Stromal cell of bone marrow (primary cell): ENCODE results near the gene YWHAH.

Experiments
- DNase-seq: peaks from one replicate; pipeline ENCODE4 v3.0.0-alpha.2; 2012; ENCODE audit warnings: low read depth

The YWHAH gene

GRCh38 chr22:31923747-31924146, 20.6 kb upstream of the YWHAH start:
- DNase-seq: no peak

GRCh38 chr22:31925056-31925455, 19.3 kb upstream of the YWHAH start:
- DNase-seq: no peak

- DNase-seq: no peak
These were observed 18.3 kb upstream of the YWHAH start for GRCh38 chr22:31926024-31926423.

- no peak for DNase-seq
These were observed 17.4 kb upstream of the YWHAH start for GRCh38 chr22:31926969-31927368.

- DNase-seq: no peak
These were observed 16.8 kb upstream of the YWHAH start for GRCh38 chr22:31927562-31927961.

GRCh38 chr22:31929167-31929930, 15.0 kb upstream of the YWHAH start:
- no peak for DNase-seq

GRCh38 chr22:31932863-31933262, 11.5 kb upstream of the YWHAH start:
- DNase-seq: no peak

- no peak for DNase-seq
These were observed 10.9 kb upstream of the YWHAH start for GRCh38 chr22:31933406-31933805.

- no peak for DNase-seq
These were observed 10.4 kb upstream of the YWHAH start for GRCh38 chr22:31933816-31934482.

GRCh38 chr22:31935961-31936635, 8.2 kb upstream of the YWHAH start:
- no peak for DNase-seq

GRCh38 chr22:31937341-31937740, 7.0 kb upstream of the YWHAH start:
- DNase-seq: no peak

GRCh38 chr22:31938296-31938695, 6.0 kb upstream of the YWHAH start:
- no peak for DNase-seq

- no peak for DNase-seq
These were observed 3.8 kb upstream of the YWHAH start for GRCh38 chr22:31940506-31940905.

- no peak for DNase-seq
These were observed 2.2 kb upstream of the YWHAH start for GRCh38 chr22:31942091-31942490.

- DNase-seq: no peak
These were observed 943 bp upstream of the YWHAH start for GRCh38 chr22:31943206-31943977.

GRCh38 chr22:31944700-31945442, 536 bp downstream of the YWHAH start:
- DNase-seq: no peak

GRCh38 chr22:31945443-31945855, 1.1 kb downstream of the YWHAH start:
- no peak for DNase-seq

GRCh38 chr22:31945971-31946680, 1.8 kb downstream of the YWHAH start:
- no peak for DNase-seq

- no peak for DNase-seq
These were observed 3.0 kb downstream of the YWHAH start for GRCh38 chr22:31947296-31947695.

- DNase-seq: no peak
These were observed 3.7 kb downstream of the YWHAH start for GRCh38 chr22:31948002-31948401.

- DNase-seq: no peak
These were observed 5.9 kb downstream of the YWHAH start for GRCh38 chr22:31950226-31950625.
